ENCODE measurements around the gene ILKAP.

DNA sequence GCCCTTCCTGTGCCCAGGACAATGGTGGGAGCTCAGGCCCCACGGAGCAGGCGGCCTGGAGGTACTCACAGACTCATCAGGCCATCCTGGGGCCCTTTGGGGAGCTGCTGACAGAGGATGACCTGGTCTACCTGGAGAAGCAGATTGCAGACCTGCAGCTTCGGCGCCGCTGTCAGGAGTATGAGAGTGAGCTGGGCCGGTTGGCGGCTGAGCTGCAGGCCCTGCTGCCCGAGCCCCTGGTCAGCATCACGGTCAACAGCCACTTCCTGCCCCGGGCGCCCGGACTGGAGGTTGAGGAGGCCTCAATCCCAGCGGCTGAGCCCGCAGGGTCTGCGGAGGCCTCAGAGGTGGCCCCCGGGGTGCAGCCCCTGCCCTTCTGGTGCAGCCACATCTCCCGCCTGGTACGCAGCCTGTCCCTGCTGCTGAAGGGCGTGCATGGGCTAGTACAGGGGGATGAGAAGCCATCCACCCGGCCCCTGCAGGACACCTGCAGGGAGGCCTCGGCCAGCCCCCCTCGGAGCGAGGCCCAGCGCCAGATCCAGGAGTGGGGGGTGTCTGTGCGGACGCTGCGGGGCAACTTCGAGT is 73.3 kb downstream of the ILKAP start:
- TF ChIP-seq NFE2L2 (IDR thresholded peaks at IDR 0.05; ENCODE audit: low read depth, low read length) (no peak), MAFK (IDR thresholded peaks at IDR 0.05; ENCODE audit: low read depth, low read length) (no peak), RAD21 (IDR thresholded peaks at IDR 0.05; ENCODE audit: low read length) (no peak)
